ENCODE measurements around the gene ZNF124. TPM values are rescaled to one million over a fixed set of nuclear protein-coding genes. Genes with fewer than 3 reads are reported as not detected.

Gene ZNF124
- total and polyA plus RNA-seq, 2 of the 8 experiments (the other 6 are each of a cell fraction or from before 2014, with no cell fraction given), result 4.6 to 39.9 TPM

DNA sequence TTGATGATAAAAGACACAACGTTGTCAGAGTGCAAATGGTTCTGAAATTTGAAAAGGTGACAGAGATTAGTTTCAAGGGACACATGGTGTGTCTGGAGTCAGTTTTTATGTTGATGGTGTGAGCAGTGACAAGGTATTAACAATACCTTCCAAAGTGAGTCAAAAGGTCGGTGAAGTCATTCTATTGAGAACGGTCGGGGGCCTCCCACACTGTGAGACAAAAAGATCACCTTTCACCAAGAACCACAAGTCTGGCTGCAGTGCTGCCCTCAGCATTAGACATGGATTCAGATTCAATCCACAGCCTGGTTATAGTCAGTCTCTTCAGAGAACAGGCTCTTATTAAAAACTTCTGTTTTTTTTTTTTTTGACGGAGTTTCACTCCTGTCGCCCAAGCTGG lies 26.5 kb downstream of the ZNF124 start:
- Histone ChIP-seq H4K8ac (ENCODE audit: extremely low read depth, insufficient read depth, low read length) (no peak overlapping the region), H2BK120ac (replicated peaks; ENCODE audit: low read depth, low read length) (no peak overlapping the region), H3K27ac (ENCODE audit: low read depth, low read length) (no peak overlapping the region), H3K4me3 (ENCODE audit: extremely low read depth in 1 of 4, insufficient read depth in 2 of 4, low read depth in 3 of 4, low read length in 4 of 4) (no peak overlapping the region), H3K4me1 (replicated peaks in 1 of 4; ENCODE audit: control insufficient read depth in 3 of 4, insufficient read depth in 4 of 4, low read length in 3 of 4) (no peaks in the 10 kb centered on the region), H4K5ac (ENCODE audit: insufficient read length, low read depth, low read length) (no peak overlapping the region), H3K14ac (ENCODE audit: insufficient read length) (no peak overlapping the region), H2AFZ (ENCODE audit: low read length) (no peak overlapping the region), H3K79me2 (ENCODE audit: control insufficient read depth in 1 of 2, insufficient read depth in 2 of 2, low read length in 2 of 2) (peaks cover 0 to 40% of the 10 kb centered on the region in 2 experiments; a peak in 2 of 4 replicates), H3K23ac (ENCODE audit: insufficient read length) (no peak overlapping the region), H2BK5ac (ENCODE audit: low read depth, low read length) (no peak overlapping the region), H2BK12ac (ENCODE audit: low read depth, low read length) (no peak overlapping the region), H3K9ac (replicated peaks in 1 of 4; ENCODE audit: extremely low read depth in 1 of 4, low read depth in 3 of 4, low read length in 3 of 4) (no peak overlapping the region), H3K23me2 (ENCODE audit: low read depth, low read length) (no peaks in the 10 kb centered on the region), H3K4me2 (ENCODE audit: insufficient read depth in 1 of 2, low read depth in 2 of 2, low read length in 2 of 2) (no peak overlapping the region), H2BK15ac (ENCODE audit: low read length) (no peak overlapping the region), H3K4ac (replicated peaks; ENCODE audit: insufficient read length, low read depth, low read length) (no peak overlapping the region), H2BK20ac (ENCODE audit: low read length) (no peak overlapping the region), H3K56ac (replicated peaks; ENCODE audit: insufficient read length, low read depth, low read length) (no peak overlapping the region), H3K9me3 (ENCODE audit: insufficient read depth in 2 of 2, low read depth in 1 of 2, low read length in 1 of 2) (peaks cover 34 to 40% of the 10 kb centered on the region in 2 experiments), H3K36me3 (ENCODE audit: control insufficient read depth in 2 of 4, insufficient read depth in 4 of 4, low read length in 3 of 4) (peaks cover 0 to 49% (median 12%) of the 10 kb centered on the region in 4 experiments; a peak in 6 of 8 replicates), H2AK5ac (ENCODE audit: low read depth, low read length) (no peak overlapping the region), H4K20me1 (replicated peaks in 1 of 2; ENCODE audit: control insufficient read depth in 1 of 2, insufficient read depth in 2 of 2, low read length in 2 of 2) (peaks cover 0 to 2% of the 10 kb centered on the region in 2 experiments), H3K79me1 (ENCODE audit: low read depth, low read length) (peaks cover 10% of the 10 kb centered on the region), H3K27me3 (replicated peaks in 1 of 4; ENCODE audit: control insufficient read depth in 3 of 4, extremely low read depth in 1 of 4, insufficient read depth in 3 of 4, low read length in 3 of 4) (no peaks in the 10 kb centered on the region), H4K91ac (replicated peaks; ENCODE audit: insufficient read length, low read length) (no peak overlapping the region), H3K18ac (ENCODE audit: extremely low read depth, low read length) (no peak overlapping the region)
- ChIA-PET POLR2A (ENCODE audit: partially characterized antibody) (no interaction called here), CTCF (ENCODE audit: partially characterized antibody) (interaction anchor here (2.3 to 3.0 kb wide), 3 partner anchors 10 to 26 kb away, joined by 9 to 20 read pairs (median 14); no protein-coding TSS in a partner anchor)
- FAIRE-seq (no peak), DNase-seq (ENCODE audit: low read depth in 1 of 2, low spot score in 2 of 2) (peak in 1 of 2 experiments; percentile 17)
- WGBS, 2 experiments (ENCODE audit: extremely low coverage in 1 of 2, insufficient coverage in 1 of 2, insufficient read length in 1 of 2, insufficient replicate concordance in 2 of 2, low coverage in 1 of 2, low lambda C conversion rate in 2 of 2, missing lambda C conversion rate in 1 of 2), result 83% methylated on average over 6 of the region's 6 CpGs; no CpG with 5 or more reads in 1 of the 2 experiments
- TF ChIP-seq EP300 (IDR thresholded peaks at IDR 0.05; ENCODE audit: borderline replicate concordance in 1 of 2, low read depth in 2 of 2, low read length in 2 of 2) (no peak), CEBPB (IDR thresholded peaks at IDR 0.05; ENCODE audit: low read depth, low read length) (no peak), SIRT6 (IDR thresholded peaks at IDR 0.05; ENCODE audit: low read length) (no peak), TBP (IDR thresholded peaks at IDR 0.05; ENCODE audit: low read depth, low read length) (no peak), JUN (IDR thresholded peaks at IDR 0.05; ENCODE audit: low read depth, low read length) (no peak), SIX5 (IDR thresholded peaks at IDR 0.05; ENCODE audit: low read depth, low read length) (no peak), CREB1 (IDR thresholded peaks at IDR 0.05) (no peak), SUZ12 (IDR thresholded peaks at IDR 0.05; ENCODE audit: low read length) (no peak), SP2 (IDR thresholded peaks at IDR 0.05; ENCODE audit: low read length) (no peak), RFX5 (IDR thresholded peaks at IDR 0.05; ENCODE audit: borderline replicate concordance, low read depth, low read length) (no peak), CHD2 (IDR thresholded peaks at IDR 0.05; ENCODE audit: low read length) (no peak), ASH2L (IDR thresholded peaks at IDR 0.05; ENCODE audit: low read length) (no peak), MAFK (IDR thresholded peaks at IDR 0.05; ENCODE audit: low read depth, low read length) (no peak), HDAC2 (IDR thresholded peaks at IDR 0.05; ENCODE audit: borderline replicate concordance in 1 of 2, low read depth in 2 of 2, low read length in 2 of 2) (no peak), ZNF274 (IDR thresholded peaks at IDR 0.05; ENCODE audit: borderline replicate concordance, extremely low read depth, low read length) (no peak), SRF (IDR thresholded peaks at IDR 0.05; ENCODE audit: low read depth, low read length) (no peak)
